HG03342 (cell line): Measurements from ENCODE around the gene RIT2.

Experiments
- ATAC-seq: cut with Tn5 transposase; IDR thresholded peaks from one replicate; pipeline ENCODE4 v1.9.1; 2021; ENCODE audit warnings: mild to moderate bottlenecking, moderate library complexity; ENCODE audit not compliant: unreplicated experiment

The RIT2 gene

GRCh38 chr18:43115076-43115921, at the start of gene RIT2:
RIT2 (minus strand) TSS chr18:43115685.
- ATAC-seq, result no peak

- ATAC-seq, result no peak
These were observed 46.0 kb upstream of the RIT2 start for GRCh38 chr18:43161528-43161927.

- no peak for ATAC-seq
These were observed 45.0 kb upstream of the RIT2 start for GRCh38 chr18:43160509-43160908.

- no peak for ATAC-seq
These were observed 44.4 kb upstream of the RIT2 start for GRCh38 chr18:43159926-43160325.

- no peak for ATAC-seq
These were observed 43.7 kb upstream of the RIT2 start for GRCh38 chr18:43159086-43159770.

GRCh38 chr18:43158381-43158780, 42.9 kb upstream of the RIT2 start:
- no peak for ATAC-seq

- no peak for ATAC-seq
These were observed 40.4 kb upstream of the RIT2 start for GRCh38 chr18:43155842-43156241.

- no peak for ATAC-seq
These were observed 32.7 kb upstream of the RIT2 start for GRCh38 chr18:43148231-43148630.

GRCh38 chr18:43141208-43141607, 25.7 kb upstream of the RIT2 start:
- no peak for ATAC-seq

- ATAC-seq, result no peak
These were observed 23.9 kb upstream of the RIT2 start for GRCh38 chr18:43139288-43139946.

- ATAC-seq, result no peak
These were observed 19.4 kb upstream of the RIT2 start for GRCh38 chr18:43134876-43135275.

- ATAC-seq, result no peak
These were observed 15.3 kb upstream of the RIT2 start for GRCh38 chr18:43130716-43131260.

GRCh38 chr18:43129946-43130524, 14.6 kb upstream of the RIT2 start:
- ATAC-seq, result no peak

GRCh38 chr18:43125471-43125870, 10.0 kb upstream of the RIT2 start:
- no peak for ATAC-seq

- ATAC-seq, result no peak
These were observed 7.5 kb upstream of the RIT2 start for GRCh38 chr18:43122955-43123354.

- ATAC-seq, result no peak
These were observed 1.3 kb upstream of the RIT2 start for GRCh38 chr18:43116699-43117294.

- no peak for ATAC-seq
These were observed 2.1 kb downstream of the RIT2 start for GRCh38 chr18:43113220-43113895.

GRCh38 chr18:43108882-43109281, 6.6 kb downstream of the RIT2 start:
- ATAC-seq, result no peak

- no peak for ATAC-seq
These were observed 7.0 kb downstream of the RIT2 start for GRCh38 chr18:43108469-43108868.

- ATAC-seq, result no peak
These were observed 21.8 kb downstream of the RIT2 start for GRCh38 chr18:43093646-43094045.
